ENCODE results near the gene DNMT1.

DNA sequence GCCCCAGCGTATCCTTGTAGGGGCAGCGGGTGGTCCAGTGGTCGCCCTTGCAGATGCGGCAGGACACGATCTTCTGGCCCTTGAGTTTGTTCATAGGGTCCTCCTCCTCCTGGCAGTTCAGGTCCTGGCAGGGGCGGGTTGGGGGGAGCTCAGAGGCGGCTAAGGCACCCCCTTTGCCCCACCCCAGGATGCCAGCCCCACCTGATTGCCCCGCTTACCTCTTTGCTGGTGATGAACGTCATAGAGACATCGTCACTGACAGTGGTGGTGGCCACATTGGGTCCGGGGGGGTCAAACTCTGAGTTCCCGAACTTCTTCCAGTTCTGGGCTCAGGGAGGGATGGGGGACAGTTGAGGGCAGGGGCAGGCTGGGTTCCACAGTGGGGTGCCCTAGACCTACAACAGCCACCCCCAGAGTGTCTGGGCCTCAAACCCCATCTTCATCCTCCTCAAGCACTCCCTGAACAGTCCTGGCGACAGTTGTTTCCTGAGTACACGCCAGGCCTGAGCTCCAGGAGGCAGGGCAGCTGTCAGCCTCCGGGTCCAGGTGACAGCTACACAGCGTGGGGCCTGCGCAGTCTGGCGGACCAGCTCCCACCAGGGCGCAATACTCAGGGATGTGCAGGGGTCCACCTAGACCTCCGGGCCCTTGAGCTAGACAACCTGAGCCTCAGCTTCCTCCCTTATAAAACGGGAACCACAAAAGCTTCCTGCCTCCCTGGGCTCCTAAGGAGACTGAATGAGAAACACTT, 77.7 kb downstream of the DNMT1 start:
- no peak for TF ChIP-seq CTCF (IDR thresholded peaks at IDR 0.05)
- TF ChIP-seq, protein P1, sequence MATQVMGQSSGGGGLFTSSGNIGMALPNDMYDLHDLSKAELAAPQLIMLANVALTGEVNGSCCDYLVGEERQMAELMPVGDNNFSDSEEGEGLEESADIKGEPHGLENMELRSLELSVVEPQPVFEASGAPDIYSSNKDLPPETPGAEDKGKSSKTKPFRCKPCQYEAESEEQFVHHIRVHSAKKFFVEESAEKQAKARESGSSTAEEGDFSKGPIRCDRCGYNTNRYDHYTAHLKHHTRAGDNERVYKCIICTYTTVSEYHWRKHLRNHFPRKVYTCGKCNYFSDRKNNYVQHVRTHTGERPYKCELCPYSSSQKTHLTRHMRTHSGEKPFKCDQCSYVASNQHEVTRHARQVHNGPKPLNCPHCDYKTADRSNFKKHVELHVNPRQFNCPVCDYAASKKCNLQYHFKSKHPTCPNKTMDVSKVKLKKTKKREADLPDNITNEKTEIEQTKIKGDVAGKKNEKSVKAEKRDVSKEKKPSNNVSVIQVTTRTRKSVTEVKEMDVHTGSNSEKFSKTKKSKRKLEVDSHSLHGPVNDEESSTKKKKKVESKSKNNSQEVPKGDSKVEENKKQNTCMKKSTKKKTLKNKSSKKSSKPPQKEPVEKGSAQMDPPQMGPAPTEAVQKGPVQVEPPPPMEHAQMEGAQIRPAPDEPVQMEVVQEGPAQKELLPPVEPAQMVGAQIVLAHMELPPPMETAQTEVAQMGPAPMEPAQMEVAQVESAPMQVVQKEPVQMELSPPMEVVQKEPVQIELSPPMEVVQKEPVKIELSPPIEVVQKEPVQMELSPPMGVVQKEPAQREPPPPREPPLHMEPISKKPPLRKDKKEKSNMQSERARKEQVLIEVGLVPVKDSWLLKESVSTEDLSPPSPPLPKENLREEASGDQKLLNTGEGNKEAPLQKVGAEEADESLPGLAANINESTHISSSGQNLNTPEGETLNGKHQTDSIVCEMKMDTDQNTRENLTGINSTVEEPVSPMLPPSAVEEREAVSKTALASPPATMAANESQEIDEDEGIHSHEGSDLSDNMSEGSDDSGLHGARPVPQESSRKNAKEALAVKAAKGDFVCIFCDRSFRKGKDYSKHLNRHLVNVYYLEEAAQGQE (IDR thresholded peaks at IDR 0.05; ENCODE audit: insufficient read depth in 1 of 2, low read depth in 2 of 2, low read length in 1 of 2), result no peak
- no peak for TF ChIP-seq POLR2AphosphoS5 (IDR thresholded peaks at IDR 0.05; ENCODE audit: low read depth, low read length)
- TF ChIP-seq TCF7L2 (IDR thresholded peaks at IDR 0.05; ENCODE audit: low read depth, low read length), result no peak
- TF ChIP-seq SIN3A (IDR thresholded peaks at IDR 0.05; ENCODE audit: borderline replicate concordance, insufficient read depth, low read depth, low read length), result no peak
